GM23338 (cell line): Measurements from ENCODE around the gene SLC9A2.

ENCODE experiments used
- CTCF ChIP-seq, 2 experiments: fragments of 200-600 bp in 1 of 2; sonication (generic) in 1 of 2; conservative IDR thresholded peaks; 2 replicates each; pipeline versions ENCODE4 v1.5.1 to v1.6.1; 2016 to 2017; ENCODE audit warnings: antibody characterized with exemption in 2 of 2, low read depth in 2 of 2, mild to moderate bottlenecking in 2 of 2, moderate library complexity in 1 of 2
- EZH2 ChIP-seq: fragments of 200-600 bp; sonication (generic); IDR thresholded peaks from one replicate; pipeline ENCODE4 v1.8.0; 2017; ENCODE audit warnings: antibody characterized with exemption, mild to moderate bottlenecking, low read depth; ENCODE audit not compliant: unreplicated experiment
- NANOG ChIP-seq: IDR thresholded peaks from 2 replicates; pipeline ENCODE4 v1.6.1; 2016; ENCODE audit warnings: antibody characterized with exemption, borderline replicate concordance
- POLR2AphosphoS5 ChIP-seq: IDR thresholded peaks from 2 replicates; pipeline ENCODE4 v1.6.1; 2016; ENCODE audit warnings: antibody characterized with exemption, low read depth
- TF ChIP-seq, protein P1 (sequence below): IDR thresholded peaks from one replicate; pipeline ENCODE4 v1.6.1; 2018; ENCODE audit warnings: antibody characterized with exemption; ENCODE audit not compliant: unreplicated experiment

DNA sequence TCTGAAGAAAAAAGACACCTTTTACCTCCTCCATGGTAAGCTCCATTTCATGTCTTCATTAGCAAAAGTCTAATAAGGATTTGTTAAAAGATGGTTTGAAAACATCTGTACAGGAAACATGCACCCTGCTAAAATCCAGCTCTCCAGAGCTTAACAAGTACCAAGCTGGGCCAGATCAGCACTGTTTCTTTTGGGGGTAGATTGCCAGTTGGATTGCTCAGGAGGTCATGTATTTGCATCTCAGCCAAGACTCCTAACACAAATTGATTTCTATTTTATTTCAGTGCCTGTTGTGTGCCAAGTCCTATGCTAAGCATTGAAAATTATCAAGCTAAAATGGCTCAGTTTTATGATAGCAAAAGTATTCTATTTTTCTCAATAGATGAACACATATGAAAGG, 139.1 kb downstream of the SLC9A2 start:
- no peak for TF ChIP-seq CTCF (conservative IDR thresholded peaks at IDR 0.05; ENCODE audit: low read depth in 2 of 2)
- no peak for TF ChIP-seq EZH2
- no peak for TF ChIP-seq NANOG
- TF ChIP-seq, protein P1, sequence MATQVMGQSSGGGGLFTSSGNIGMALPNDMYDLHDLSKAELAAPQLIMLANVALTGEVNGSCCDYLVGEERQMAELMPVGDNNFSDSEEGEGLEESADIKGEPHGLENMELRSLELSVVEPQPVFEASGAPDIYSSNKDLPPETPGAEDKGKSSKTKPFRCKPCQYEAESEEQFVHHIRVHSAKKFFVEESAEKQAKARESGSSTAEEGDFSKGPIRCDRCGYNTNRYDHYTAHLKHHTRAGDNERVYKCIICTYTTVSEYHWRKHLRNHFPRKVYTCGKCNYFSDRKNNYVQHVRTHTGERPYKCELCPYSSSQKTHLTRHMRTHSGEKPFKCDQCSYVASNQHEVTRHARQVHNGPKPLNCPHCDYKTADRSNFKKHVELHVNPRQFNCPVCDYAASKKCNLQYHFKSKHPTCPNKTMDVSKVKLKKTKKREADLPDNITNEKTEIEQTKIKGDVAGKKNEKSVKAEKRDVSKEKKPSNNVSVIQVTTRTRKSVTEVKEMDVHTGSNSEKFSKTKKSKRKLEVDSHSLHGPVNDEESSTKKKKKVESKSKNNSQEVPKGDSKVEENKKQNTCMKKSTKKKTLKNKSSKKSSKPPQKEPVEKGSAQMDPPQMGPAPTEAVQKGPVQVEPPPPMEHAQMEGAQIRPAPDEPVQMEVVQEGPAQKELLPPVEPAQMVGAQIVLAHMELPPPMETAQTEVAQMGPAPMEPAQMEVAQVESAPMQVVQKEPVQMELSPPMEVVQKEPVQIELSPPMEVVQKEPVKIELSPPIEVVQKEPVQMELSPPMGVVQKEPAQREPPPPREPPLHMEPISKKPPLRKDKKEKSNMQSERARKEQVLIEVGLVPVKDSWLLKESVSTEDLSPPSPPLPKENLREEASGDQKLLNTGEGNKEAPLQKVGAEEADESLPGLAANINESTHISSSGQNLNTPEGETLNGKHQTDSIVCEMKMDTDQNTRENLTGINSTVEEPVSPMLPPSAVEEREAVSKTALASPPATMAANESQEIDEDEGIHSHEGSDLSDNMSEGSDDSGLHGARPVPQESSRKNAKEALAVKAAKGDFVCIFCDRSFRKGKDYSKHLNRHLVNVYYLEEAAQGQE = no peak
- no peak for TF ChIP-seq POLR2AphosphoS5
